GM18861 (cell line): Measurements from ENCODE around the gene EEF2.
"Not testable (repeated sequence)": the region's sequence is repeated elsewhere in the genome, so short reads cannot be mapped to it uniquely, and the experiment has no call there.

Experiments used
- ATAC-seq: cut with Tn5 transposase; IDR thresholded peaks from one replicate; pipeline ENCODE4 v1.9.1; 2021; ENCODE audit not compliant: unreplicated experiment

Gene EEF2

GRCh38 chr19:3950871-3951861 lies 34.1 kb downstream of the EEF2 start:
- ATAC-seq, result no peak

- ATAC-seq, result no peak
These were observed 35.0 kb downstream of the EEF2 start for GRCh38 chr19:3949997-3950859.

- no peak for ATAC-seq
These were observed 36.0 kb downstream of the EEF2 start for GRCh38 chr19:3949294-3949693.

- not testable (repeated sequence) for ATAC-seq
These were observed 37.8 kb downstream of the EEF2 start for GRCh38 chr19:3947316-3947933.

GRCh38 chr19:3945838-3946237 lies 39.4 kb downstream of the EEF2 start:
- no peak for ATAC-seq

- no peak for ATAC-seq
These were observed 41.1 kb downstream of the EEF2 start for GRCh38 chr19:3944018-3944721.

- ATAC-seq, result no peak
These were observed 42.4 kb downstream of the EEF2 start for GRCh38 chr19:3942790-3943409.

- not testable (repeated sequence) for ATAC-seq
These were observed 46.8 kb downstream of the EEF2 start for GRCh38 chr19:3938300-3938950.

- ATAC-seq, result no peak
These were observed 48.5 kb downstream of the EEF2 start for GRCh38 chr19:3936506-3937442.

GRCh38 chr19:3932931-3933810 lies 52.1 kb downstream of the EEF2 start, which contains the start of gene NMRK2:
Gene NMRK2, plus strand, starts transcription at chr19:3933069. Its CDS starts 603 bp downstream, at chr19:3933672.
- ATAC-seq, result no peak

GRCh38 chr19:3931041-3931440 lies 54.2 kb downstream of the EEF2 start:
- ATAC-seq, result no peak
